Hematopoietic multipotent progenitor cell treated with erythropoietin and hydrocortisone succinate and interleukin-3 and kit ligand, for 17 days (in vitro differentiated cells): ENCODE results near the gene SDCCAG8.

Experiments used
- DNase-seq: peaks from one replicate; pipeline ENCODE4 v3.0.0-alpha.2; 2015; ENCODE audit warnings: low spot score

The SDCCAG8 gene

DNA sequence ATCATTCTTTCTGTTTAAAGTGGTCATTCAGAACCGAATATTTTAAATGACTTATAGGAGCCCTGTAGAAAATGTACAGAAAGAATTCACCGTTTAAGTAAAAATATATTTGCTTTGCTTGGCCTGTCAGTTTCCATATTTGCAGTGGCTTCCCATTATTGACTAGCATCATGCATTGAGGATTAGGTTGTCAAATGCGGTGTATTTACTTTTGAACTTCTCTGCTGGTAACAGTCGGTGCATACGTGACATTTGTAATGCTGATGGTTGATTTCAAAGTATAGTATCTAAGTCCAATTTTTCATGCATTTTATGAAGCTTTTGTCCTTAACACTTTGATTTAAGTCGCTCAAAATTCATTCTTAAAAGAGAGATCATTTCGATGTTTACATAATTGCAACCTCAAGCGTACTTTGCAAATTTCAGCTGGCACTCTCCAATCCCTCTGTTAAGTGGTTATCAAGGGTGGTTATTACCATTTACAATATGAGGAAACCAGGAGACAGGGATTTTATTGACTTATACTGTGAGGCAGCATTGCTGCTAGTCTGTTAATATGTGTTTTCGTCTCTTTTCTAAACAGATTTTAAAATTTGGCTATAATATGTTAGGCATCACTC lies 201.6 kb downstream of the SDCCAG8 start:
- no peak for DNase-seq

DNA sequence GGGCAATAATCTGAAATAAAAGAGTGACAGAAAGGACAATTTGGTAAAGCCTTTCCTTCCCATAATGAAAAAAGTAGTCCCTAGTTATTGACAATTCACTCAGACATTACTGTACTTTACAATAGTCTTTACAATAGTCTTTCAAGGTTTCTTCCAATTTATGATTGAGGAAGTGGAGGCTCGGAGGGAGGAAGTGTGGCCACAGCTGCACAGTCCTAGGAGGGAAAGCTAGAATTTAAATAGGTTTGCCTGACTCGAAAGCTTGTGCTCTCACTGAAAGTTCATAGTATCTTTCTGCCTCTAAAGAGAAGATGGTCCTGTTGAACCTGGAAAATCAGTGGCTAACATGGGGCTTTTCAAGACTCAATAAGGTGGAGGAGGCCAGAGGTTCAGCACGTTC lies 203.2 kb downstream of the SDCCAG8 start:
- no peak for DNase-seq

DNA sequence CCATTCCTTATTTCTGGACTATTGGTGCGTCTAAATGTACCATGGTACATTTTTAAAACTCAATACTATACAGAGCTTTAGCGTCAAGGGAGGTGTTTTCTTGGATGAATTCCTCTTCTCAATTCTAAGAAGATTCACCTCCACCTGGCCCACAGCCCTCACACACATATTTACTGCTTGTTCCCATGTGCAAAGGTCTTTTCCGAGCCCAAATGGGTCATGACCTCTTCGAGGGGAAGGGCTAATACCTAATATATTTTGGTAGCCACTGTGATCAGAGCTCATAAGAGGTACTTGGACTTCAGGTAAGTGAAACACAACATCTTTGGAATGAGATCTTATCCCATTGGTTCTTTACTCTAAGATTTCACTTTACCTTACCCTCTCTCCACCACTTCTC lies 205.9 kb downstream of the SDCCAG8 start:
- DNase-seq, result no peak

DNA sequence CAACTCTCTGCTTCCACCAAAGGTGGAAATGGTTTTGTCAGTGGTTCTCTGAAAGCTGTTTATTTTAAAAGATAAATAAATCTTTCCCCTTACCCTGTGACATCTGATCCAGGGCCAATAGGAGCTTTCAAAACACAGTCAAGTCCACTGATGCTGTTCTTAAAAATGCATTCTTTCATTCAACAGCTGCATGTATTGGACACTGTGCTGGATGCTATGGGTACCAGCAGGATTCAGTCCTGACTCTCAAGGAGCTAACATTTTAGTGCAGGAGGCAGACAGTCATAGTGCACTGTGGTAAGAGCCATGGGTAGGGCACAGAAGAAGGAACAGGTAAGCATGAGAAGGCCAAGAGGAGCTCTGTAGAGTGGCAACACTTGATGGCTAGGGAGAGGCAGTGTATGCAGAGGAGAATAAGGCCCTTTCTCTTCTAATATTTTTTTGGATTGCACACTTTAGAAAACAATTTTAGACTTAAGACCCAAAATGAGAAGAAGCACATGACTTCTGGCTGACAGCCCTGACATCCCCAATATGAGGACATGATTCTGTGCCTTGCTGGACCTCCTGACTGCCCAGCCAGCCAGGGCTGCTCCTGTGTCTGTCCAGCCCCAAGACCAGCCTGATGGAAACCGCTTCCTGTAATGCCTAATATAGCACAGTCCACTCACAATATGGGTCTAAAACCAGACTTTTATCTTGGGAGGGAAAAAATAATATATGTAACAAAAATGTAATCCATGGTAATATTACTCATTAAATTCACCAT lies 207.3 kb downstream of the SDCCAG8 start:
- no peak for DNase-seq

DNA sequence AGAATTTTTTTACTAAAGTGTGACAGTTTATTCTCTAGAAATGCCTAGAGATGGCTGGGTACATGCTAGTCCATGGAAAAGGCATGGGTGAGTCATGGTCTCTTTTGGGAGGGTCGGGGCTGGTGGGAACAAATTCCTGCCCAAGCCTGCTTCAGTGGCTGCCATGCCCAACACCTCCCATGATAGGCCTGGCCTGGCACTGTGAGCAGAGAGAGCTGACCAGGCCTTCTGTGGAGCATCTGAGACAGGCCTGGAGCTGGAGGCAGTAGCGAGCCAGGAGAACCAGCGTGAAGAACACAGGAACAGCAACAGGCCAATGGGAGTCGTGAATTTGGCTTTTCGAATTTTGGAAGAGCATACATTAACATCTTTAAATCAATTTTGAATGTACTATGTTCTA lies 209.2 kb downstream of the SDCCAG8 start:
- no peak for DNase-seq

DNA sequence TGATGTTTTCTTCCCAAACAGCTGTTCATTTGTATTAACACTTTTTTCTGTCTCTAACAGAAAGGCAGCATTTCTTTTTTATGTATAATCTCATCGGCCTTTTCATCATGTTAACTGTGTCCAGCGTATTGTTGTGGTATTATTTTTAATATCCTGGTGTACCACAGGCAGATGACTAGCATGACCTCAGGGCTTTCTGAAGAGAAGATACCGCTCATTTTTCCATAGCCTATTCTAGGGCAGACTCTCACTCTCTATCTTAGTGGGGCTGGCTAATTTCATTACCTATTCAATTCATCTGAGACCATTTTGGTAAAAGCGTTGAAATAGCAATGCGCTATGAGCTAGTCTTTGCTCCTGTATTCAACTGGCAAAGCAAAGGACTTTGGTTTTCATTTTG lies 209.9 kb downstream of the SDCCAG8 start:
- no peak for DNase-seq

DNA sequence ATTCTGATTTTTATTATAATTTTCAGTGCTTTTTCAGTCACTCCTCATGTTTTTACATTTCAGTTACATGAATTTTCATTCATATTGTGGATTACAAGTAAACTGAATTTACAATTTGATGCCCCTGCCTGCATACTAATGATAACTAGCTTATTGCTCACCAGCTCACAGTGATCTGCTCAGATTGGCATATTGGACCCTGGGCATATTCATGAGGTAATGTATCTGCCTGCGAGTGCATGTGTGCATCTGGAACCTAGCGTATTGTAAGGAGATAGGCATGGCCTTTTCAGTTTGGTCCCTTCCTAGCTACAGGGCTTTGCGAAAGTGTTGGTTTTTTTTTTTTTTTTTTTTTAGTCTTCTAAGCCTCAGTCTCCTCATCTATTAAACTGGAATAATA lies 213.7 kb downstream of the SDCCAG8 start:
- no peak for DNase-seq

DNA sequence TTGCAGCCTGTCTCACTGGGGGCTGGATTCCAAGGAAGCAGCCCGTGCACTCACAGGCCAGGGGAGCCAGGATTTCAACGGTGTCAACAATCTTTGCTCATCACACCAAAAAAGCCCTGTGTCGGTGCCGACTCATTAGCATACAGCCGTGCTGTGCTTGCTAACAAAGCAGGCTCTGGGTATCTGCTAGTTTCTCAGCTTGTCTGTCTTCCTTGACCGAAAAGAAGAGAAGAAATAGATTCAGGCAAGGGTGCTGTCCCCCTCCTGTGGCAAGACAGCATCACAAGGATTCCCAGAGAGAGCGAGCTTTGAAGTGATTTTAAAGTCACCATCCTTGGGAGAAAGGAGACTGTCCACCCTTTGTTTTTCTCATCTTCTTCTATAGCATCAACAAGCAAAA lies 214.7 kb downstream of the SDCCAG8 start:
- DNase-seq, result no peak

DNA sequence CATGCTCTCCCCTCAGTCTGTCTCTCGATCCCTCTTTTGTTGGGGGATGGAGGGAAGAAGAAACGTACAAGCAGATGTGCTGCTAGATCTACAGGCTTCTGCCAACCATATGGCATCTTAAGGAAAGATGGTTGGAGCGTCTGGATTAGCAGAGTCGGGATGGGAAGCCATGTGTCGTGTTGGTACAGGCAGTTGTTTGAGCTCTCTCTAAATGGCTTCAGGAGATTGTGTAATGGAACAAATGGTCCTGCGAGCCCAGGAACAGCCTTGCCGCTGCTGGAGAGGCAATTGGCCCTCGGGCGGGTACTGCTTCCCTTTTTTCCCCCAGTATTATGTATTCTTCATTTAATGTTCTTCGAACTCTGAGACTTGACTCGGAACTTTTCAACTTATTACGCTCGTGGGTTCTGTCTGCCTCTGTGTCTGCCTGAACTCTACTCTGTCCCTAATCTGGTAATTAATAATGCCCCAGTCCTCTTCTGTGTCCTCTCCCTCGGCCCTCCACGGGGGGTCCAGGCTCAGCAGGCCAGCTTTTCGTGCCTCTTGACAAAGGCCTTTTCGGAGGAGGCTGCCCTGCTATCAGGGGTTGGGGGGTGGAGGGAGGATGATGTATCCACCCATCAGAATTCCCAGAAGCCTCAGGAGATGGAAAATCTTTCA lies 215.3 kb downstream of the SDCCAG8 start:
- no peak for DNase-seq

DNA sequence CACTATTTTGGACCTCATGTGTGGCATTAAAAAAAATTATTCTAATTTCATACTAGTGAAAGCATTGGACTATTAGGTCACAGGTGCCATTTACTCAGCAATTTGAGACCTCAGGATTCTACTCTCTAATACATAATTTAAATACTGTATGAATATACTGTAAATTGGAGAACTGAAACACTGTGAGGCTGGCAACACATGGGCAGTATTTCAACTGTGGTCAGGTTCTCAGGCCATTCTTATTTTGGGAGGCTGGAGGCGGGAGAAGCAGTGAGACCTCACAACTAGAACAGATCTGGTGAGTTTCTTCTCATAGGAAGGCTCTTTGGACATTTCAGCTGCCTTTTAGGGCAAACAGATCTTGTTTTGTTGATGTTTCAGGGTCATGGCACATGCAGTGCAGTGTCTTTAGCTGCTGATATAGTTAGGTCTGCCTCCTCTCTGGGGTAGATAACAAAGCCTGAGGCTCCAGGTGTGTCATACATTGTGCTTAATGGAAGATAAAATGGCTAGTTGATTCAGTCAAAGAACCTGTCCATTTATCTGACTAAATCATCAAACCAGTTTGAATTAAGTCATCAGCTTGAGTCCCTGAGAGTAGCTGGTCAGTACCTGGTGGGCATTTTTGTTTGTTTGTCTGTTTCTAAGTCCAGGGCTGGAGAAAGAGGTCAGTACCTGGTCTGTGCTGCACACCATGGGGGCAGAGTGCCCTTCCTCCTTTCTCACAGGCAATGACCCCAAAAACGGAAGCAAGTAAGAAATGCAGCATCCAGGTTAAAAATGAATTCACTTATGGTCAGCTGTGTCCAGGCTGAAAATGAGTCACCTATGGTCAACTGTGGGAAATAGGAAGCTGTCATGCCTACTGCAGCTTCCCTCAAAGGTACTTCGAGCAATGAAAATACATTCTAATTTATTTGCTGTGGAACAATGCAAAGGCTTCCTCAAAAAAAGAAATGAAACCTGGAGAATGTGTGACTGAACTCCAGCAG lies 216.2 kb downstream of the SDCCAG8 start:
- no peak for DNase-seq

DNA sequence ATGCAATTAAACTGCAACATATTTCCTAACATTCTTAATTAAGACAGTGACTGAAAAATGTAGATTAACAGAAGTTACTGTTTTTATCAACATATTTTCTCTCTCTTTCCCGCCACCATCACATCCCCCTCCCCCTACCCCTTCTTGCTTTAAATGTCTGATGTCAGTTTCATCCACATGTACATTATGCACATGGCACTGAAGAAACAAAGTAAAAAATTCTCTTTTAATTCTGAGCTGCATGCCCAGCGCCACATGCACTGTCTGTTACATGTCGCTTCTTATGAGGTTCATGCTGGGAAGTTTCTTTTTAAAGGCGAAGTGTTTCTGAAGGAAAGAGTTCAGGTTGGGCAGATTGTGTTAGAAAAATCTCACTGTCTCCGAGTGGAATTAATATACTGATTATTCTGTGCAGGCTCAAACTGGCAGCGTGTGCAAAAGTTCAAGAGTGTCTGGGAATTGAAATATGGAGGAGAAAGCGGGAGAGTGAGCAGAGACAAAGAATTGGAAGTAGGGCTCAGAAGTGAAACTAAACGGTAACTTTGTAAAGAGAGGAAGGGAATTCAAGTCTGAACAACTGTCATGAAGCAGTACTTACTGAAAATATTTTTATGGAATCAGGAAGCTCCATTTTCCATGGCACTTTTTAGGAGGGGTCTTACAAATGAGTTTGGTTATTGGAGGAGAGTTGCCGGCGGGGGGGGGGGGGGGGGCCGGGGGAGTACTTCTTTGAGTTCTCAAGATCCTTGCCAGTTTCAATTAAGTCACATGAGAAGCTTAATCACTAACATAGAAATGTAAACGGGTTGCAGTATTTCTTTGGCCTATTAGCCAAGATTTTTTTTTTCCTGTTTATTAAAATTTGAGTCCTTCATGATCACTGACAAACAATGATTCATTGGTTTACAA lies 217.6 kb downstream of the SDCCAG8 start:
- no peak for DNase-seq

DNA sequence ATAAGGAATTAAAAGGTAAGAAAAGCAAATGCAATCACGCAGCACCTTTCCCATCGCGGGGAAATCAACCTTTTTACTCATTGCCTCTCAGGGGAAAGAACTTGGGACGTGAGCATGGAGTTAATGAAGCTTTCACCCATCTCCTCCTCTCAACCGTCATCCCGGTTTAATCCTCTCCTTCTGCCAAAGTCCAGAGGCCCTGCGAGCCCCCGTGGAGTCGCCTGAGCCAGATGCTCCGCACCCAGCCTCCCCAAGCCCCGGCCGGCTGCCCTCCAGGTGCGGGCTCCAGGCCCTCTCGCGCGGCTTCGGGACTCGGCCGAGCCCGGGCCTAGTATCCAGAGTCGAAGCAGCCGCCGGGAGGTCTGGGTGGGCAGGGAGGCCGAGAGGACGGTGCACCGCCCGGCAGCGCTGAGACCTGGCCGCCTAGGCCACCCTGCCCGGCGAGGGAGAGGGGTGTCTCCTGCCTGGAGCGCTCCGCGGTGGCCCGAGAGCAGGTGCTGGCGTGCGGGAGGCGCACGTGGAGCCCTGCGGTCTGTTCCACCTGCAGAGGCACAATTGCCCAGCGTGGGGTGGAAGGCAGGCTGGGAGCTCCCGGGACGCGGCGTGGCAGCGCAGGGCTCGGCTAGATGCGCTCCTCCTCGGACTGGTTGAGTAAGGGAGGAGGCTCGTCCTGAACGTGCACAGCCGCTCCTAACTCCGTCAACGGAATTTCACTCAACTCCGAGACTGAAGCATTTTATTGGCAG lies 218.5 kb downstream of the SDCCAG8 start:
- DNase-seq, result no peak

DNA sequence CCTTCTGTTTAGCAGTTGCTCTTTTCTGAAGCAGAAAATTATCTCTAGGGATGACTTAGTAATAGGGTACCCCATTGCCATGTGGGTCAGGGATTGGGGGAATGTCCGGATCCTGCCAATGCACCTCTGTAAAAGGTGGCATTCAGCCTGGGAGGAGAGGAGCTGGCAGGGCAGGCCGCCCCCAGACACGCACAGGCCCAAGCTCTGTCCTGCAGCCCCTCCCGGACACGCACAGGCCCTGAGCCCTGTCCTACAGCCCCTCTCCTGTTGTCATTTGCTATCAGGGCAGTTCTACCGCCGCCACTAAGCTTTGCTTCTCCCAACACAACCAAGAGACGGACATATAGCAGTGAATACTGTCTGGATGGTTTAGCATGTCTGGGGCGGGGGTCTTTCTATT lies 219.1 kb downstream of the SDCCAG8 start:
- DNase-seq, result no peak

DNA sequence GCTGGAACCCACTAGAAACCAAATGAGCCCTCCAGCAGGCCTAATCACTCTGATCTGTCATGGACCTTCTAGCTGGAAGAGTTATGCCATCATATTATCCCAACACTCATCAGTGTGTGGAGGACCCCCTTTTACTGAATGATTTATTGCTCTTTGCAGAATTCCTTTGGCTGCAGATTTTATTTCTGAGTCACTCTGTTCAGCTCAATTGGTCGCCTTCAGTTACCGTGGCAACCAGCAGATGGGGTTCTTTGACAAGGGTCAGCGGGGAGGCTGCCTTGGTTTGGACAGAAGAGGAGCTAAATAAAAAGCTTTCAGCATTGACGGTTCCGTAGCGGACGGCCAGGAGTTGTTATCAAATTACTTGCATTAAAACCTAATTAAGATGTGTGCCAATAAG lies 220.1 kb downstream of the SDCCAG8 start:
- no peak for DNase-seq

DNA sequence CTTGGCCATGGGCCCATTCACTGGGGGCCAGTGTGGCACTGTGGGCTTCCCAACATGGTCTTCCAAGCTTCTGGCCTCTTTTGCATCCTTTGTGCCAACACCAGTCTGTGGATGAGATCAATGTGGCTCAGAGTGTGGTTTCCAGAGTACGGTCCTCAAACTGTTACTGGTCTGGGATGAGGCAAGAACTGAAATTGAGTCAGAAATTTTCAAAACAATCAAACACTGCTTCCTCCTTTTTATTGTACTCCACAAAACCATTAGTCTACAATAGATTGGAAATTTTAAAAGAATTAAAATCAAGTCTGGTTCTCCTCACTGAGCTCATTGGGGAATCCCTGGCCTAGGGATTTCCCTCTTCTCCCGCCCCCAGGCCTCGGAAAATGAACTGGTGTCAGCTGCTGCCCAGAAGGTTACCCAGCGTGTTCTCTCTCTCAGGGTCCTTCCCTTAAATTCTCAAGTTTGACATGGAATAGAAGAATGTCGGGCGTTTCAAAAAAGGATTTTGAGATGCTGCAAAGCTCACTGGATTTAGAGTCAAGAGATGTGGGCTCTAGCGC lies 222.0 kb downstream of the SDCCAG8 start:
- no peak for DNase-seq

DNA sequence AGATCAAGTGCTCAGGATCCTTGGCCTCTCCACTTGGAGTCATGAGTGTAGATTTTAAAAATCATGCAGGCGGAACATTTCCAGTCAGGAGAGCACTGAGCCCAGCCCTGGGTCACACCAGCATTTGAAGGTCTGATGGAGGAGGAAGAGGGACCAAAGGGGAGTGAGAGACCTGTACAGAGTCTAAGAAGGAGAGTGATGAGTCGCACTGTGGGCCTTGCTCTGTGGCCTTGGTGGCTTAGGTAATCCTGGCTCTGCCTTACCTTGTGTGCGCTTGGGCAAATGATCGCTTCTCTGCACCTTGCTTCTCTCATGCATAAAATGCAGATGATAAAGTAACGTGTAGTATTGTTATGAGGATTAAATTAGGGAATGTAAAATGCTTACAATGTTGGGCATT lies 225.3 kb downstream of the SDCCAG8 start:
- no peak for DNase-seq

DNA sequence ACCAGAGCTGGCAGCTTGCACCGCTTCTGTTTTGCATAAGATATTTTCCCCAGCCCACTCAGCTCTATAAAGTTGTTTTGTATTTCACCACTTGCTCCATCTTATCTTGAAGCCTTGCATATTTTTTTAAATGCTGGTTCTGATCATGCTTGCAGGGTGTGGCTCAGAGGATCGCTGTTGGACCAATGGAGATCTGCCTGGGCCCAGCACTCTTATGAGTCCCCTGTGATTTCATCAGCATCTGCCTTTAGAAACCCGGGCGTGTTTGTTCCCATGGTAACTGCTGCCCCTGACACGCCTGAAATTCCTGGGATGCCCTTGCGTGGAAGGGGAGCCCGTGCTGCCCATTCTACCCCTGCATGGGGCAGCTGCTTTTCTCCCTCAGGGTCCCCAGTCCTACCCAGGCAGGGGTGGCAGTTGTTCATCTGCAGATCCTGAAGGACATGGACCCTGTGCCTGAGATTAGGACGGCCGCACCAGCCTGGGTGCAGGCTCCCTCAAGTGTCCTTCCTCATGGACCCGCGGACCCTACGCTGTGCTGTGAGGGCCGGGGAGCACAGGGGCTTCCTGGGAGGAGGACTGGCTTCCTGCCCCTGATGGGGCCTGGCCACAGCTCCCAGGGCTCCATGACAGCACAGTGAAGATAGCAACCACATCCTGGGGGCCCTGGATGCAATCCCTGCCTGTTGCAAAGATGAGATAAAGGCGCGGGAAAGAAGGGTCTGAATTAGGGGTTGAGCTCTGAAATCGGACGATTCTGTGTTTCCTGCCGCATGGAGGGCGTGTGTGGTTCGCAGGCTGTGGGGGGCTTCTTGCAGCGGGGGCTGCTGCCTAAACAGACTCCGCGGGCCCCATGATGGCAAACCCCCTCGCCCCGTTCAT lies 226.5 kb downstream of the SDCCAG8 start:
- DNase-seq, result no peak

DNA sequence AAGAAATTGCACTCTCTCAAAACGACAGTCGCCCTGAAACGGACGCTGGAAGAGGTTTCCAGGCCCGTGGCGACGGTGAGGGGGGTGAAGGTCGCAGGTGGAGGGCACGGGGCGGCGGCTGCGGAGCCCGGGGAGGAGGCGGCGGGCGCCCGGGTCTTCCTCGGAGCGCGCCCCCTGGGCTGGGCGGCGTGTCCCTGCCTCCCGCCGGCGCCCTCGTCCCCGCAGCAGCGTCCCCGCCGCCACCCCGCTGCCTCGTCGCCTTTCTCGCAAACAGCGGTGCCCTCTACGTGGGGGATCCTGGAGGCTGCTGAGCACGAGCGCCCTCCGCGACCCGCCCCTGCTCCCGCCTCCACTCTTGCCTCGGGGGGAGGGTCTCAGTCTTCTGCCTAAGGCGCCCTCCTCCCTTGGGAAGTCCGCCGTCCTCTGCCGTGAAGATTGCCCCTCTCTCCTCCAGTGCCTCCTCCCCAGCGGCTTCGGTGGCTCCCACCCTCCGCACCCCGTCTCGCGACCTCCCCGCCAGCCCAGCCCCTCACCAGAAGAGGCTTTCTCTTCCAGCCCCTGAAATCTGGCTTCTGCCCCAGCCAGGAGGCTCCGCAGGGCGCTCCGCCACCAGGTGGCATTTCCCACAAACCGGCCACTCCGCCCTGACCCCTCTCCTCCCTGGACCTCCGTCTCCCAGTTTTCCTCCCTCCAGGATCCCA lies 227.4 kb downstream of the SDCCAG8 start:
- no peak for DNase-seq
